IPS-NIHi11 (cell line): ENCODE results near the gene UNC119B.

Source experiments
- DNase-seq: peaks from one replicate; pipeline ENCODE4 v3.0.0; 2012; ENCODE audit warnings: mixed read lengths, low spot score

UNC119B gene

GRCh38 chr12:120688527-120689071, 21.7 kb upstream of the UNC119B start:
- DNase-seq: no peak

GRCh38 chr12:120689397-120690082, 20.7 kb upstream of the UNC119B start:
- no peak for DNase-seq

- DNase-seq: no peak
Measured at GRCh38 chr12:120690083-120690450, 20.2 kb upstream of the UNC119B start.

GRCh38 chr12:120690978-120691377, 19.3 kb upstream of the UNC119B start:
- DNase-seq: no peak

- DNase-seq: no peak
Measured at GRCh38 chr12:120692524-120693033, 17.7 kb upstream of the UNC119B start.

GRCh38 chr12:120693848-120694247, 16.4 kb upstream of the UNC119B start:
- peak; percentile 30 for DNase-seq

GRCh38 chr12:120696626-120697025, 13.6 kb upstream of the UNC119B start:
- DNase-seq: no peak

- DNase-seq: no peak
Measured at GRCh38 chr12:120697344-120697743, 12.9 kb upstream of the UNC119B start.

- DNase-seq: no peak
Measured at GRCh38 chr12:120698665-120699064, 11.6 kb upstream of the UNC119B start.

GRCh38 chr12:120699553-120699952, 10.7 kb upstream of the UNC119B start:
- no peak for DNase-seq

GRCh38 chr12:120700886-120701285, 9.4 kb upstream of the UNC119B start:
- DNase-seq: no peak

- DNase-seq: no peak
Measured at GRCh38 chr12:120702637-120703036, 7.6 kb upstream of the UNC119B start.

- no peak for DNase-seq
Measured at GRCh38 chr12:120703311-120703942, 6.8 kb upstream of the UNC119B start.

- no peak for DNase-seq
Measured at GRCh38 chr12:120705618-120706017, 4.6 kb upstream of the UNC119B start.

- no peak for DNase-seq
Measured at GRCh38 chr12:120706029-120706428, 4.2 kb upstream of the UNC119B start.

GRCh38 chr12:120708651-120709050, 1.6 kb upstream of the UNC119B start:
- no peak for DNase-seq

GRCh38 chr12:120710805-120711296, 593 bp downstream of the UNC119B start:
- DNase-seq: peak; percentile 66

GRCh38 chr12:120711411-120711810, 1.2 kb downstream of the UNC119B start:
- no peak for DNase-seq

GRCh38 chr12:120712610-120713009, 2.4 kb downstream of the UNC119B start:
- DNase-seq: no peak

- DNase-seq: peak; percentile 81
Measured at GRCh38 chr12:120713861-120714482, 3.7 kb downstream of the UNC119B start.

- no peak for DNase-seq
Measured at GRCh38 chr12:120718055-120718454, 7.8 kb downstream of the UNC119B start.

GRCh38 chr12:120719072-120719471, 8.8 kb downstream of the UNC119B start:
- DNase-seq: no peak
